Hepatic stellate cell (primary cell): ENCODE results near the gene UBE2O.

Experiments used
- DNase-seq: peaks from one replicate; pipeline ENCODE4 v3.0.0; 2011; ENCODE audit warnings: low spot score

UBE2O gene

GRCh38 chr17:76484228-76484725, 31.3 kb upstream of the UBE2O start:
- DNase-seq, result no peak

- no peak for DNase-seq
These were observed 28.2 kb upstream of the UBE2O start for GRCh38 chr17:76481071-76481655.

- no peak for DNase-seq
These were observed 27.7 kb upstream of the UBE2O start for GRCh38 chr17:76480632-76481031.

GRCh38 chr17:76479515-76480060, 26.6 kb upstream of the UBE2O start:
- no peak for DNase-seq

DNA sequence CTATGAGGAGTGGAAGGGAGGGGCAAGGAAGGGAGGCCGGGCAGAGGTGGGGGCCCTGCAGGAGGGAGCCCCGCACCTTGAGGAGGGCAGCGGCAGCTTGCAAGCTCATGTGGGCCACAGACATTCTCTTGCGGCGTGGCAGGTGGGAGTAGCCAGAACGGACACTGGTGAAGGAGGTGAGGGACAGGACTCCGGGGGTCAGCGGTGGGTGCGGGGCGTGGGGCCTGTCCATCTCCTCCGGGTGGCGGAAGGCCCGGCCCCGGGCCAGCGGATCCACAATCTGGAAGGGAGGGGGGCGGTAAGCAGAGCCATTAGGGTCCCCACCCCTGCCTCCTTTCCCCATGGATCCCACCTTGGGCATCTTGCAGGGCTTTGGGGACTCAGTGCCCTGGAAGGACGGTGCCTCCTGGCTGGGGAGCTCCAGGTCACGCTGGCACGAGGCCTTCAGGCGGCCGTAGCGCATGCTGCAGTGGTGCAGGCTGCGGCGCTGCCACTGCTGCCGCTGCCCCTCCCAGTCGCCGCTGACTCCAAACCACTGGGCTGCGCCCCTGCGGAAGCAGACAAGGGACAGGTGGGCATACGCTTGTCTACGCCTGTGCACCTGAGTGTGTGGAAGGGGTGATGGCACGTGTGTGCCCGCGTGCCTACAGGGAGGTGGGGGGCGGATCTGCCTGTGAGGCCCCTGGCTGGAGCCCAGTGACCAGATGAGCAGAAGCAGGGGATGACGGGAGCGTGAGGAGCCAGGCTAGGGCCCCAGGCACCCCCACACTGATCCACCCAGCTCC, 26.0 kb upstream of the UBE2O start:
- DNase-seq, result no peak

GRCh38 chr17:76478097-76478496, 25.1 kb upstream of the UBE2O start:
- no peak for DNase-seq

GRCh38 chr17:76477576-76477975, 24.6 kb upstream of the UBE2O start:
- DNase-seq, result no peak

DNA sequence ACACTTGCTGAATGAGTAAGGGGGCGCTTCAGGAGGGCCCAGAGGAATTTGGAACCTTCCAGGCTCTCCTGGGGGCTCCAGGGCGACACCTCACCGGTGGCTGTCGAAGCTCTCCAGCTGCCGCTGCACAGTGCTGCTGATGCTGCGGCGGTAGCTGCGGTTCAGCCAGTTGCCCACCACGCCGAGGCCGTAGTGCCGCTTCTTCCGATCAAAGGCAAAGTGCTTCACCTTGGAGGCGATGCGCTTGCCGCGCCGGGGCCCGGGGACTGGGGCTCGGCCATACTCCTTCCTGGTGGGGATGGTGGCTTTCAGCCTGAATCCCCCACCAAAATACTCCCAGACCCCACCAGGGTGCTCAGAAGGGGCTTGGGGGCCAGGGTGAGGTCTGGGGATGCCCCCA, 23.8 kb upstream of the UBE2O start:
- DNase-seq, result no peak

GRCh38 chr17:76475302-76475701, 22.4 kb upstream of the UBE2O start:
- no peak for DNase-seq

DNA sequence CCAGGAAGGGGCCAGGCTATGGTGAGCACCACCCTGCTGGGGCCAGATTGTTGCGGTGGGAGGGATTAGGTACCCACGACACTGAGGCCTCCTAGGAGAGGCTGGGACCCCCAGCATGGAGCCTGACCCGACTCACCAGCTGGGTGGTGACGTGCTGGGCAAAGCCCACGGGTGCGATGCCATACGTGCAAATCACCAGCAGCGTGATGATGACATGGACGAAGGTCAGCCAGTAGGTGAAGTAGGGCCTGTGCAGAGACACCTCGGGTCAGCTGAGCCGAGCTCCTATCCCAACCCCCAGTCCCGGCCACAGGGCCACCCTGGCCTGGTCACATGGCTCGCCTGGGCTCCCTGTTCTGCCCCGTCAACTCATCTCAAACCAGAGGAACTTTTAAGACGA, 21.9 kb upstream of the UBE2O start:
- DNase-seq, result no peak

- no peak for DNase-seq
These were observed 21.3 kb upstream of the UBE2O start for GRCh38 chr17:76474238-76474637.

DNA sequence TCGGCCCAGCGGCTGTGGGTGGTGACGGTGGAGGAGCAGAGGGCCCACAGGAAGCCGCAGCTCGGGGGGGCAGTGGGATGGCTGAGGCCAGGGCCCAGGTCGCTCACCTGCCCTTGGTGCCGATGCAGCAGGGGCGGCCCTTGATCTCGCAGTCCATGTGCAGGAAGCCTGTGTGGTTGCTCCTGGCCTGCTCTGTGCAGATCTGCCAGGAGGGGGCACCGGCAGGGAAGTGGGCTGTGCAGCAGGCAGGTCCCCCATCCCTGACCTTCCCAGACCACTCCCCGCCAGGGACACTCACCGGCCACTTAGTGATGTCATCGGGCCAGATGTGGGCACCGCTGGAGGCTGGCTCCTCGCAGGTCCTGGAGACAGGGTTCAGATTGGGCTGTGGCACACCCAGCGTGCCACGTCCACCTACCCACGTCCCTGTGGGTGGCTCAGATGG, 20.6 kb upstream of the UBE2O start:
- DNase-seq, result no peak

DNA sequence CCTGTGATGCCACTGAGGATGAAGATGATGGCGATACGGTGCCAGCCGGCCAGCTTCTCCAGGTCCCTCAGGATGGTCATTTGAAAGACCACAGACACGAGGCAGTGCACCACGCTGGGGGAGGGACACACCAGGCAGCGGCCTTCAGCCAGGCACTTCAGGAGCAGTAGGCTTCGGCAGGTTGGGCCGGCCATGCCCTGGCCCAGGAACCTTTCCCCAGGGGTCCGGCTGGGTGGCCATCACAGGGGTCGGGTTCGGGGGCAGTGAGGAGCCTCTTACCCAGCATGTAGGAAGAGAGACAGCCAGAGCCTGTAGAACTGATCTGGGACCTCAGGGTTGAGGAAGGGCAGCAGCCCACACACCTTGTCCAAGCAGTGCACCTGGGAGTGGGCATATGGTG, 19.8 kb upstream of the UBE2O start:
- no peak for DNase-seq

GRCh38 chr17:76472258-76472645, 19.3 kb upstream of the UBE2O start:
- DNase-seq, result no peak

GRCh38 chr17:76471498-76472257, 18.7 kb upstream of the UBE2O start:
- DNase-seq, result no peak

DNA sequence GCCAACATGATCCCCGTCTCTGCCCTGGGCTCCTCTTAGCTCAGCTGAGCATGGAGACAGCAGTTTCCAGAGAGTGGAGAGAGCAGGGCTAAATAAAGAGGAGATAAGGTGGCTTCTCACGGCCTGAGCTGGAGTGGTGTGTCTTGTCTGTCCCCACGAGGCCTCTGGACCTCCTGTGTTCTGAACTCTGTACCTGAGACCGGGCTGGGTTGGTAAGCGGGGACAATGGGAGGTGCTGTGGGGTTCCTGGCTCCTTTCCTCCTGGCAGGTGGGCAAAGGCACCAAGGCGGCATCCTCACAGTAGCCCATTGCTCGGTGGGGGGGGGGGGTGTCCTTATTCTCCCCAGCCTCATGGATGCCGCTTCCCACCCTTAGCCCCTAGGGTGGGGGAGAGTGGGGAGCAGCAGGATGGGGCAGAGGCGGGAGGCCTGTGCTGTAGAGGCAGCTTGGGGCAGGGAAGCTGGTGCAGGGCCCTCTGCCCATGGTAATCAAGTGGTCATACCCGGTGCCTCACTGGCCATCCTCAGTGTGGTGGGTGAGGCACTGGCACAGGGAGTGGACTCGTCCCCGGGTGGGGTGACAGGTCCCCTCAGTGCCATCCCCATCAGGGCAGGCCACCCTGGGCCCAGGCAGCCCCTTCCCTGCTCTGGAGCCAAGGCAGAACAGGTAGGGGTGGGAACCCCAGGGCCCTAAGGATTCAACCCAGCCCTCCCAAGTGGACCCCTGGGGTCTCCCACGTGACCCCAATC, 17.2 kb upstream of the UBE2O start:
- DNase-seq, result no peak

- DNase-seq, result no peak
These were observed 16.4 kb upstream of the UBE2O start for GRCh38 chr17:76469076-76469990.

GRCh38 chr17:76468634-76469010, 15.7 kb upstream of the UBE2O start:
- DNase-seq, result no peak

DNA sequence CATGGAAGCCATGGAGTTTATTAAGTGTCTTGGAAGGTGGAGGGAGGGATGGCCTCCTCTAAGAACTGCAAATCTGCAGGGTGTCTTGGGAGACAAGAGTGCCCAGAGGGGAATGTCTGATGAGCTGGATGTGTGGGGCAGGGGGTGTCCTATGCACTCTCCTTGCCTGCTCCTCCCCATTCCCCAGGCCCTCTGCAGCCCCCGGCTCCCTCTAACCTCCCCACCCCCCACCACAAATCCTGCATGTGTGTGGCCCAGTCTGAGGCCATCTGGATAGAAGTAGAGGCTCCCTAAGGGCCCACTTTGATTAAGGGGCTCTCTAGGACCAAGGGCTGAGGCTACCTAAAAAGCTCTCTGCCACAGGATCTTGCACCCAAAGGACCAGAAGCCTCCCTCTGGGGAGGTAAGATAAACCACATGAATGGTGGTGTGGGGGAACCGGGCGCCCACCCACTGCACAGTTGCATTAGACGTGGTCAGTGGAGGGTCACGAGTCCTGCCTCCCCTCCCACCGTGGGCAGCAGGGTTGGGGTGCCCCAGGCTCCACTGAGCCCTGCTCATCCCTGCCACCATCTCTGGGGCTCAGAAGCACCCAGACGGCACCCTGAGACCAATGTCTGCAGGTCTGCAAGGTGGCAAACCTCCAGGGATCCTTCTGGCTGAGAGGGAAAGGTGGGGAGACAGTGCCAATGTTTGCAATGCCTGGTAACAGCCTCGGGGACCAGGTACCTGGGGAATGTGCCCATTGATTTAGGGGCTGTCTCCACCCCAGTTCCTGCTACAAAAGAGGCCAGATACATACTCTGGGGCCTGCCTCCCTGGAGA, 15.1 kb upstream of the UBE2O start:
- DNase-seq, result no peak

GRCh38 chr17:76467366-76467765, 14.4 kb upstream of the UBE2O start, which contains the start of gene AANAT:
TSS of gene AANAT (plus strand) at chr17:76467603. CDS start at chr17:76468747, 1,144 bp downstream.
- DNase-seq, result no peak
